ENCODE measurements around the gene WNT3. TPM values are rescaled to one million over a fixed set of nuclear protein-coding genes. Genes with fewer than 3 reads are reported as not detected.

The WNT3 gene
- total RNA-seq, 3 donors from 2014 or later (not counting 1 experiment from before 2014, with no cell fraction given): 0.07 to 1.4 (median 0.30) TPM

DNA sequence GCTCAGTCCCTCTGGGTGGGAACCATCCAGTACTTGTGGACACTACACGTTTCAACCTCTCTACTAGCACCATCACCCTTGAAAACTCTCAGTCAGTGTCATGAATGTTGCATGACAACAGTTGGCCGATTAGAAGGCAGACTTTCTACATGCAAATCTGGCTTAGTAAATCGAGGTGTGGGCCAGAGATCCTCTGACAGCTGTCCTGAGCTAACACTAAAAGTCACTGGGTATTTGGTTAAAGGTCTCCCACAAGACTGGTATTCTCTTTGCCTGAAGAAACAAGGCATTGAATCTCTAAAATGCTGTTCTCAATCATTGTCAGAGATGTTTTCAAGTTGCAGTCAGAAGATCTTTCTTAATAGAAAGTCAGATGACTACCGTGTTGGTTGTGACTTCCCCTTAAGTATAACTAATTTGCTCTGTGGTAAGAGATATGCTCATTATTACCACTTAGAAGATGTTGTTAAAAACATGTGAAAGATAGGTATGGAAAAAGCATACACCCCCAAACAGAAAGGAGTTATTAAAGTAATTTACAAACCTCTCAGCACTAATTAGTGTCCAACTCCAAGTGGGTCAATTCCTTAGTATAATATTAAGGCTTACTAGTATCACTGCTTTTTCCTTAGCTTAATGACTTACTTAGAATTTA, 62.3 kb downstream of the WNT3 start:
- H3K36me3 Mint-ChIP-seq: peaks cover 11% of the 10 kb centered on the region

DNA sequence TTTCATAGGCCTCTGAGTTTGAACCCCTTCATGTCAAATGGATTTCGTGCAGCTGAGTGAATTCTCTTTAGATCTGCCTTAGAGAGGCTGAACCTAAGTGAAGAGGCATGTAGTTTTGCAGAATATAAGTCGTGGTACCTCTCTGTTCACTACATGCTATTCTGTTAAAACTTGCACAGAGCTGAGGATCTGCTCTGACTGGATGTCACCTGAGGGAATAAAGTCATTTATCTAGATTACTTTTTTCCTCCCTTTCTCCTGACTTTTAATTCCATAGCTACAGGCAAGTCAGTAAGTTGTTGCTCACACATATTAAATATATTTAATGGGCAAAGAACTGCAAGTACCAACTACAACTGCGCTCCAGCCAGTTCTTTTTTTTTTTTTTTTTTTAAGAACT, 64.7 kb downstream of the WNT3 start:
- intact Hi-C loops (cut with micrococcal nuclease): no loop called here
- H3K36me3 ChIP-seq (ENCODE audit: control insufficient read depth, insufficient read depth, low read length): peaks cover 70% of the 10 kb centered on the region
- H3K4me3 Mint-ChIP-seq: no peak overlapping the region
- no peak overlapping the region for H3K27ac Mint-ChIP-seq
- H3K4me3 ChIP-seq (ENCODE audit: low read length): no peak overlapping the region
- H3K9me3 ChIP-seq (ENCODE audit: control insufficient read depth, insufficient read depth, low read length): no peaks in the 10 kb centered on the region
- H3K9me3 Mint-ChIP-seq: no peaks in the 10 kb centered on the region
- no peak overlapping the region for H3K27ac ChIP-seq (ENCODE audit: low read length)
- DNase-seq (no peak), ATAC-seq (no peak)
- no peaks in the 10 kb centered on the region for H3K4me1 ChIP-seq (ENCODE audit: control insufficient read depth, insufficient read depth, low read length)
- H3K4me1 Mint-ChIP-seq: peaks cover 9 to 15% of the 10 kb centered on the region in 2 donors
- TF ChIP-seq, protein P1, sequence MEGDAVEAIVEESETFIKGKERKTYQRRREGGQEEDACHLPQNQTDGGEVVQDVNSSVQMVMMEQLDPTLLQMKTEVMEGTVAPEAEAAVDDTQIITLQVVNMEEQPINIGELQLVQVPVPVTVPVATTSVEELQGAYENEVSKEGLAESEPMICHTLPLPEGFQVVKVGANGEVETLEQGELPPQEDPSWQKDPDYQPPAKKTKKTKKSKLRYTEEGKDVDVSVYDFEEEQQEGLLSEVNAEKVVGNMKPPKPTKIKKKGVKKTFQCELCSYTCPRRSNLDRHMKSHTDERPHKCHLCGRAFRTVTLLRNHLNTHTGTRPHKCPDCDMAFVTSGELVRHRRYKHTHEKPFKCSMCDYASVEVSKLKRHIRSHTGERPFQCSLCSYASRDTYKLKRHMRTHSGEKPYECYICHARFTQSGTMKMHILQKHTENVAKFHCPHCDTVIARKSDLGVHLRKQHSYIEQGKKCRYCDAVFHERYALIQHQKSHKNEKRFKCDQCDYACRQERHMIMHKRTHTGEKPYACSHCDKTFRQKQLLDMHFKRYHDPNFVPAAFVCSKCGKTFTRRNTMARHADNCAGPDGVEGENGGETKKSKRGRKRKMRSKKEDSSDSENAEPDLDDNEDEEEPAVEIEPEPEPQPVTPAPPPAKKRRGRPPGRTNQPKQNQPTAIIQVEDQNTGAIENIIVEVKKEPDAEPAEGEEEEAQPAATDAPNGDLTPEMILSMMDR (IDR thresholded peaks at IDR 0.05): no peak
- peaks cover 11% of the 10 kb centered on the region for H3K36me3 Mint-ChIP-seq
- H3K27me3 ChIP-seq (ENCODE audit: control insufficient read depth, insufficient read depth, low read length): no peaks in the 10 kb centered on the region
- no peaks in the 10 kb centered on the region for H3K27me3 Mint-ChIP-seq (ENCODE audit: low read depth in 2 of 2)
- WGBS (ENCODE audit: insufficient coverage): 100% methylated on average over 2 of the region's 3 CpGs

More for the DNA sequence above, 62.3 kb downstream of the WNT3 start:
- Histone ChIP-seq H3K27ac (ENCODE audit: low read length) (peak overlapping the region; percentile 27), H3K4me1 (ENCODE audit: control insufficient read depth, insufficient read depth, low read length) (no peaks in the 10 kb centered on the region), H3K27me3 (ENCODE audit: control insufficient read depth, insufficient read depth, low read length) (no peaks in the 10 kb centered on the region), H3K9me3 (ENCODE audit: control insufficient read depth, insufficient read depth, low read length) (no peaks in the 10 kb centered on the region), H3K36me3 (ENCODE audit: control insufficient read depth, insufficient read depth, low read length) (peaks cover 54% of the 10 kb centered on the region), H3K4me3 (ENCODE audit: low read length) (no peak overlapping the region)
- Mint-ChIP-seq H3K9me3 (no peaks in the 10 kb centered on the region), H3K27me3 (ENCODE audit: low read depth in 2 of 2) (no peaks in the 10 kb centered on the region), H3K4me3 (no peak overlapping the region), H3K4me1 (peaks cover 9 to 15% of the 10 kb centered on the region in 2 donors), H3K27ac (peak overlapping the region in 1 of 2 donors; percentile 67)
- WGBS (ENCODE audit: insufficient coverage): 85% methylated on average over 3 of the region's 4 CpGs
- DNase-seq (no peak), ATAC-seq (peak in 1 of 3 donors; percentile 29)
- intact Hi-C loops (cut with micrococcal nuclease): no loop called here
- TF ChIP-seq, protein P1 (IDR thresholded peaks at IDR 0.05): no peak

DNA sequence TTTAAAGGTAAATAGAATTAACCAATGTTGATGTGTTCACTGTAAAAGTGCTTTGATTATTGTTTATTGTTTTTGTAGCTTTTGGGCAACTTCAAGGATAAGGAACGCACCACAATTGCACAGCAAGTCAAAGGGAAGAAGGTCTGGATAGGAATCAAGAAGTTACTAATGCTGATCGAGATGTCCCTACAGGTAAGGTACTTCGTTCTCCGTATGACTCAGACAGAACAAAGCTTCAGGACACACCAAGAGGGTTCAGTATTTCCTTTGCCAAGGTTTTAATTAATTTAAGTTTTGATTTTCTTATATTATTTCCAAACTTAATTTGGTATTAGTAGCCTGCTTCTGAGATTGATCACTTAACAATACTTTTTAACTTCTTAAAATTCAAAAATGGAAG, 67.1 kb downstream of the WNT3 start:
- intact Hi-C loops (cut with micrococcal nuclease): no loop called here
- Mint-ChIP-seq H3K27me3 (ENCODE audit: low read depth in 2 of 2) (no peaks in the 10 kb centered on the region), H3K4me3 (no peak overlapping the region), H3K4me1 (peaks cover 1 to 5% of the 10 kb centered on the region in 2 donors), H3K27ac (no peak overlapping the region), H3K36me3 (peaks cover 1% of the 10 kb centered on the region), H3K9me3 (no peaks in the 10 kb centered on the region)
- H3K4me3 ChIP-seq (ENCODE audit: low read length): no peak overlapping the region
- H3K27ac ChIP-seq (ENCODE audit: low read length): no peak overlapping the region
- H3K9me3 ChIP-seq (ENCODE audit: control insufficient read depth, insufficient read depth, low read length): no peaks in the 10 kb centered on the region
- ATAC-seq: no peak
- TF ChIP-seq, protein P1 (IDR thresholded peaks at IDR 0.05): no peak
- DNase-seq: no peak
- H3K36me3 ChIP-seq (ENCODE audit: control insufficient read depth, insufficient read depth, low read length): peaks cover 65% of the 10 kb centered on the region
- H3K27me3 ChIP-seq (ENCODE audit: control insufficient read depth, insufficient read depth, low read length): no peaks in the 10 kb centered on the region
- H3K4me1 ChIP-seq (ENCODE audit: control insufficient read depth, insufficient read depth, low read length): no peaks in the 10 kb centered on the region
- over 99% methylated on average over 4 of the region's 4 CpGs for WGBS (ENCODE audit: insufficient coverage)

DNA sequence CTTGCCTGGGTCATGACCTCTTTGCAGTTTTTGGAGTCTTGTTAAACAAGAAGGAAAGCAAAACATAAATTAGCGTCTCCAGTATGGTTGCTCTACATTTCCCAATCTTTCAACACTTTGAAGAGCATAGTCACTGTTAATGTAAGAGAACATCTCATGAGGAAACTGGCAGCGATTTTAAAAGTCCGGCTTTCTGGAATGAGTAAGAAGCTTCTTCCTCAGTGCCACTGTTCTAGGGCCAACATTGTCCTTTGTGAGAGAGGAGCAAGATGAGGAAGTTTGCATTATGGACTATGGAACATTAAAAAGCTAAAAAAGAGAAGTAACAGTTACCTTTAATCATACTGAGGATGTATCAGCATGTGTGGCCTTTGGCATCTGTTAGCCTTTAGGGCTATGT, 73.1 kb downstream of the WNT3 start:
- peaks cover 0 to 6% of the 10 kb centered on the region in 2 donors for H3K4me1 Mint-ChIP-seq
- no peak overlapping the region for H3K4me3 ChIP-seq (ENCODE audit: low read length)
- H3K27ac Mint-ChIP-seq: no peak overlapping the region
- no peaks in the 10 kb centered on the region for H3K9me3 ChIP-seq (ENCODE audit: control insufficient read depth, insufficient read depth, low read length)
- no peaks in the 10 kb centered on the region for H3K4me1 ChIP-seq (ENCODE audit: control insufficient read depth, insufficient read depth, low read length)
- intact Hi-C loops (cut with micrococcal nuclease): no loop called here
- TF ChIP-seq, protein P1 (IDR thresholded peaks at IDR 0.05): no peak
- DNase-seq (no peak), ATAC-seq (no peak)
- H3K27ac ChIP-seq (ENCODE audit: low read length): no peak overlapping the region
- no peaks in the 10 kb centered on the region for H3K27me3 Mint-ChIP-seq (ENCODE audit: low read depth in 2 of 2)
- H3K9me3 Mint-ChIP-seq: no peaks in the 10 kb centered on the region
- H3K27me3 ChIP-seq (ENCODE audit: control insufficient read depth, insufficient read depth, low read length): no peaks in the 10 kb centered on the region
- peaks cover 16% of the 10 kb centered on the region for H3K36me3 ChIP-seq (ENCODE audit: control insufficient read depth, insufficient read depth, low read length)
- 100% methylated on average over 3 of the region's 3 CpGs for WGBS (ENCODE audit: insufficient coverage)
- H3K4me3 Mint-ChIP-seq: no peak overlapping the region
- H3K36me3 Mint-ChIP-seq: no peaks in the 10 kb centered on the region

Measured in natural killer cell (primary cell).